Jurkat, Clone E6-1 (cell line): ENCODE results near the gene PNKP.

Experiments used
- DNase-seq: peaks from one replicate; pipeline ENCODE4 v3.0.0-alpha.2; 2011; ENCODE audit warnings: low read depth, low spot score
- H3K4me3 ChIP-seq: 2 replicates; pipeline ENCODE4 v1.5.1; 2011; ENCODE audit warnings: mild to moderate bottlenecking, low read length, control low read depth, moderate library complexity

PNKP gene

GRCh38 chr19:49891393-49891792 lies 24.0 kb upstream of the PNKP start:
- H3K4me3 ChIP-seq, result no peak overlapping the region
- DNase-seq, result no peak

- no peak for DNase-seq
- H3K4me3 ChIP-seq, result peak overlapping the region; percentile 27
These were observed 23.3 kb upstream of the PNKP start for GRCh38 chr19:49890349-49891311.

GRCh38 chr19:49889687-49890348 lies 22.4 kb upstream of the PNKP start:
- peak; percentile 44 for DNase-seq
- H3K4me3 ChIP-seq, result peak overlapping the region; percentile 27

- H3K4me3 ChIP-seq, result no peak overlapping the region
- no peak for DNase-seq
These were observed 21.8 kb upstream of the PNKP start for GRCh38 chr19:49889038-49889686.

- no peak overlapping the region for H3K4me3 ChIP-seq
- DNase-seq, result no peak
These were observed 21.1 kb upstream of the PNKP start for GRCh38 chr19:49888510-49888824.

GRCh38 chr19:49887665-49888509 lies 20.5 kb upstream of the PNKP start:
- no peak overlapping the region for H3K4me3 ChIP-seq
- DNase-seq, result no peak

- no peak for DNase-seq
- no peak overlapping the region for H3K4me3 ChIP-seq
These were observed 19.8 kb upstream of the PNKP start for GRCh38 chr19:49887037-49887664.

- no peak overlapping the region for H3K4me3 ChIP-seq
- no peak for DNase-seq
These were observed 17.4 kb upstream of the PNKP start for GRCh38 chr19:49884760-49885159.

GRCh38 chr19:49884109-49884508 lies 16.7 kb upstream of the PNKP start:
- no peak overlapping the region for H3K4me3 ChIP-seq
- no peak for DNase-seq

- DNase-seq, result no peak
These were observed 15.7 kb upstream of the PNKP start for GRCh38 chr19:49883094-49883493.

GRCh38 chr19:49882643-49883042 lies 15.3 kb upstream of the PNKP start:
- H3K4me3 ChIP-seq, result no peak overlapping the region
- DNase-seq, result no peak

More at GRCh38 chr19:49883094-49883493, 15.7 kb upstream of the PNKP start:
- no peak overlapping the region for H3K4me3 ChIP-seq

GRCh38 chr19:49881672-49882394 lies 14.5 kb upstream of the PNKP start:
- no peak for DNase-seq
- no peak overlapping the region for H3K4me3 ChIP-seq

- no peak overlapping the region for H3K4me3 ChIP-seq
- DNase-seq, result no peak
These were observed 13.8 kb upstream of the PNKP start for GRCh38 chr19:49881186-49881585.

- H3K4me3 ChIP-seq, result no peak overlapping the region
- DNase-seq, result no peak
These were observed 12.9 kb upstream of the PNKP start for GRCh38 chr19:49880162-49880869.

- DNase-seq, result no peak
- H3K4me3 ChIP-seq, result no peak overlapping the region
These were observed 12.0 kb upstream of the PNKP start for GRCh38 chr19:49879243-49879963.

GRCh38 chr19:49878744-49879070 lies 11.3 kb upstream of the PNKP start:
- no peak for DNase-seq
- H3K4me3 ChIP-seq, result peak overlapping the region; percentile 69
